Measurements from ENCODE around the gene MPL. TPM values are rescaled to one million over a fixed set of nuclear protein-coding genes. Genes with fewer than 3 reads are reported as not detected.

MPL gene
- polyA plus RNA-seq, 1 of the 3 experiments (the other 2 are of a cell fraction), result not detected

GRCh38 chr1:43299101-43299500 is 38.5 kb upstream of the MPL start (continued):
- TF ChIP-seq ZBTB33 (IDR thresholded peaks at IDR 0.05; ENCODE audit: borderline replicate concordance, low read depth) (no peak), JUND (IDR thresholded peaks at IDR 0.05) (no peak), SMC3 (IDR thresholded peaks at IDR 0.05; ENCODE audit: low read depth, low read length) (no peak), RFX5 (IDR thresholded peaks at IDR 0.05; ENCODE audit: low read length) (no peak), ELF1 (IDR thresholded peaks at IDR 0.05) (no peak), RXRA (IDR thresholded peaks at IDR 0.05; ENCODE audit: borderline replicate concordance, low read depth) (no peak), PBX3 (IDR thresholded peaks at IDR 0.05) (no peak), POLR2AphosphoS5 (IDR thresholded peaks at IDR 0.05; ENCODE audit: low read depth, low read length) (no peak), IRF3 (IDR thresholded peaks at IDR 0.05; ENCODE audit: low read depth, low read length) (no peak), NRF1 (IDR thresholded peaks at IDR 0.05; ENCODE audit: low read depth, low read length) (no peak), TAF1 (IDR thresholded peaks at IDR 0.05; ENCODE audit: borderline replicate concordance, low read depth, low read length) (no peak), TCF12 (IDR thresholded peaks at IDR 0.05) (no peak)

- no peaks in the 10 kb centered on the region for H3K4me1 ChIP-seq (ENCODE audit: control insufficient read depth in 1 of 2, insufficient read depth in 2 of 2, low read depth in 1 of 2, low read length in 1 of 2)
- H3K79me2 ChIP-seq (ENCODE audit: insufficient read depth), result no peaks in the 10 kb centered on the region
- H3K4me3 ChIP-seq (ENCODE audit: low read depth in 2 of 2, low read length in 1 of 2), result no peak within 1 kb of the TSS
- H3F3A ChIP-seq (replicated peaks; ENCODE audit: insufficient read depth), result no peaks in the 10 kb centered on the region
- no peaks in the 10 kb centered on the region for H3K9me3 ChIP-seq
- H2AFZ ChIP-seq (ENCODE audit: low read depth), result no peak within 1 kb of the TSS
- TF ChIP-seq RCOR1 (IDR thresholded peaks at IDR 0.05; ENCODE audit: low read length), result no peak
- no peak for TF ChIP-seq TAF1 (IDR thresholded peaks at IDR 0.05; ENCODE audit: borderline replicate concordance, low read depth, low read length)
- no peak for TF ChIP-seq NFIC (IDR thresholded peaks at IDR 0.05; ENCODE audit: borderline replicate concordance)
- no peak for TF ChIP-seq SMC3 (IDR thresholded peaks at IDR 0.05; ENCODE audit: low read depth, low read length)
- TF ChIP-seq USF1 (IDR thresholded peaks at IDR 0.05; ENCODE audit: borderline replicate concordance, low read depth), result no peak
- TF ChIP-seq TCF12 (IDR thresholded peaks at IDR 0.05), result no peak
- no peaks in the 10 kb centered on the region for H4K20me1 ChIP-seq (ENCODE audit: insufficient read depth)
- CTCF ChIA-PET, result no interaction called here
- no peak within 1 kb of the TSS for H3K4me2 ChIP-seq
- no peaks in the 10 kb centered on the region for H3K27me3 ChIP-seq (ENCODE audit: insufficient read depth)
- 70% methylated on average over 10 of the region's 10 CpGs for WGBS (ENCODE audit: low lambda C conversion rate)
- DNase-seq, result no peak
- no peaks in the 10 kb centered on the region for H3K9me2 ChIP-seq
- H3K27ac ChIP-seq (ENCODE audit: low read depth in 2 of 2, low read length in 1 of 2), result no peak within 1 kb of the TSS
- no peak within 1 kb of the TSS for H3K9ac ChIP-seq
- H3K36me3 ChIP-seq (replicated peaks in 1 of 2; ENCODE audit: control insufficient read depth in 1 of 2, insufficient read depth in 2 of 2, low read length in 1 of 2), result no peaks in the 10 kb centered on the region
- POLR2A ChIA-PET, result no interaction called here
Measured at GRCh38 chr1:43300378-43301094, 37.1 kb upstream of the MPL start, which contains the start of gene TIE1. TIE1 (plus strand) TSS chr1:43300982; CDS start chr1:43301072, 90 bp downstream.

All from SK-N-SH (cell line).